ENCODE measurements around the gene CERS6. TPM values are rescaled to one million over a fixed set of nuclear protein-coding genes. Genes with fewer than 3 reads are reported as not detected.

Gene CERS6
- total and polyA plus RNA-seq, 2 donors from 2014 or later, result 9.4 to 18.8 TPM

DNA sequence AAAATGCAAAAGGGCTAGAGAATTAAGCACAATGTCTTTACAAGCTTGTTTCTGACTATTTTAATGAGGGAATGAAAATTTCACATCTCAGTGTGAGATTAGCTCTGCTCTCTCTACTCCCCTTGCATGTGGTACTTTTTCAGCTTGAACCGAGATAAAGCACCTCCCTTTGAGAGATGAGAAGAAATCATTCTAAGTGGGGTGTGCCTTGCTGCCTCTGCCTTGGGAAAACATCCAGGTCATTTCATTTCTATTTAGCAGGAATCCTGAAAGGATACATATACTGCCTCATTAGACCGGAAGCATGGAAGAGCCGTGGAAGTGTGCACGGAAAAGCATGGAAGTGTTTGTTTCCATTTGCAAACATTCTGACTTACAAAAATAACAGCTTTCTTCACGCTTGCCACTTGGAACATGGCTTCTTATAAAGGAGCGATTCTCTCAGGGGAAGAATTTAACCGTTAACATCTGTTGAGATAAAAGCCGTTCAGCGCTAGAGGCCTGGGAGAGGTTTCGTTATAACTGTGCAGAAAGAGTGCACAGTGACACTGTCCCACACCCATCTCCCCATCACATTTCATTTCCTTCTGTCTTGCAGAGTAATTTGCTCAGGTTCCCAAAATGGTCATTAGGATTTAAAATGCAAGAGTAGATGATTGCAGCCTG lies 363.1 kb downstream of the CERS6 start:
- H3K4me1 ChIP-seq (ENCODE audit: control insufficient read depth in 2 of 3, insufficient read depth in 2 of 3, low read depth in 1 of 3, low read length in 3 of 3), result peaks cover 0 to 11% (median 4%) of the 10 kb centered on the region in 3 donors
- H3K9ac ChIP-seq (ENCODE audit: low read length in 3 of 3), result no peak overlapping the region
- TF ChIP-seq CTCF (IDR thresholded peaks at IDR 0.05; ENCODE audit: borderline replicate concordance, extremely low read depth, insufficient read depth), result no peak
- no peak overlapping the region for H3K27ac ChIP-seq (ENCODE audit: low read depth in 2 of 2, low read length in 2 of 2)
- FAIRE-seq, result no peak
- DNase-seq, result no peak
- no peaks in the 10 kb centered on the region for H3K9me3 ChIP-seq (ENCODE audit: control insufficient read depth in 2 of 3, insufficient read depth in 1 of 3, low read length in 3 of 3)
- H3K36me3 ChIP-seq (ENCODE audit: control insufficient read depth in 2 of 3, insufficient read depth in 3 of 3, low read length in 3 of 3), result no peaks in the 10 kb centered on the region
- intact Hi-C loops (cut with DNase I), result no loop called here
- no peak overlapping the region for H3K4me3 ChIP-seq (ENCODE audit: low read length in 3 of 3)
- H3K27me3 ChIP-seq (ENCODE audit: control insufficient read depth, insufficient read depth, low read length), result no peaks in the 10 kb centered on the region

DNA sequence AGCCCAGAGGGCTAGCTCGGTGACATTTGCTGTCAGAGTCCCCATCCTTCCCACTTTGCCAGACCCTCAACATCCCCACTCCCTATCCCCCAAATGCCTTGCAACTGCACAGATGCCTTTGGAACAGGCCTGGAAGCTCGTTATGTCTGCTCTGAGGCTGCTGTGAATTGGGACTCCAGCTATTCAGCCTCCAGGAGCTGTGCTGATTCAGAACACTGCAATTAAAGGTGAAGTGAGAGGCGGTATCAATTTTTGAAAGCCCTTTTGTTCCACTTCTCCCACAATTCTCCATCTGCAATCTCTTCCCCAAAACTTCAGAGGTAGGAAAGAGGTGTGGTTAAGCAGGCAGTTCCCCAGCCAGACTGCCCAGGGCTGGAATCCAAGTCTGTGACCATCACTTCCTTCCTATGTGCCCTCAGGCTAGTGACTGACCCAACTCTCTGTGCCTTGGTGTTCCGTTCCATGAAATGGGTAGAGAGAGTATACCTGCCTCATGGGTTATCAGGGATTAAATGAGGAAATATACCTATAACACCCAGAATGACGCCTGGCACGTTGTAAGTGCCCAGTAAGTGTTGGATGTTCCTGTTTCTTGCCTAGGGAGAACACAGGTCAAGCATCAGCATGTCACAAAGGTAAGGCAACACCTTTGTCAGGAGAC lies 363.9 kb downstream of the CERS6 start:
- no peaks in the 10 kb centered on the region for H3K27me3 ChIP-seq (ENCODE audit: control insufficient read depth, insufficient read depth, low read length)
- H3K9ac ChIP-seq (ENCODE audit: low read length in 3 of 3), result no peak overlapping the region
- intact Hi-C loops (cut with DNase I), result no loop called here
- peaks cover 0 to 10% (median 4%) of the 10 kb centered on the region in 3 donors for H3K4me1 ChIP-seq (ENCODE audit: control insufficient read depth in 2 of 3, insufficient read depth in 2 of 3, low read depth in 1 of 3, low read length in 3 of 3)
- FAIRE-seq (no peak), DNase-seq (no peak)
- H3K4me3 ChIP-seq (ENCODE audit: low read length in 3 of 3), result no peak overlapping the region
- no peaks in the 10 kb centered on the region for H3K9me3 ChIP-seq (ENCODE audit: control insufficient read depth in 2 of 3, insufficient read depth in 1 of 3, low read length in 3 of 3)
- H3K36me3 ChIP-seq (ENCODE audit: control insufficient read depth in 2 of 3, insufficient read depth in 3 of 3, low read length in 3 of 3), result no peaks in the 10 kb centered on the region
- no peak for TF ChIP-seq CTCF (IDR thresholded peaks at IDR 0.05; ENCODE audit: borderline replicate concordance, extremely low read depth, insufficient read depth)
- H3K27ac ChIP-seq (ENCODE audit: low read depth in 2 of 2, low read length in 2 of 2), result no peak overlapping the region

GRCh38 chr2:168821577-168821976 lies 365.5 kb downstream of the CERS6 start:
- intact Hi-C loops (cut with DNase I), result no loop called here
- FAIRE-seq, result no peak
- TF ChIP-seq CTCF (IDR thresholded peaks at IDR 0.05; ENCODE audit: borderline replicate concordance, extremely low read depth, insufficient read depth), result no peak

More at GRCh38 chr2:168821577-168821976, 365.5 kb downstream of the CERS6 start:
- H3K4me1 ChIP-seq (ENCODE audit: control insufficient read depth in 2 of 3, insufficient read depth in 2 of 3, low read depth in 1 of 3, low read length in 3 of 3), result peaks cover 0 to 3% (median 0%) of the 10 kb centered on the region in 3 donors
- no peaks in the 10 kb centered on the region for H3K9me3 ChIP-seq (ENCODE audit: control insufficient read depth in 2 of 3, insufficient read depth in 1 of 3, low read length in 3 of 3)
- no peaks in the 10 kb centered on the region for H3K27me3 ChIP-seq (ENCODE audit: control insufficient read depth, insufficient read depth, low read length)
- DNase-seq, result no peak
- no peak overlapping the region for H3K9ac ChIP-seq (ENCODE audit: low read length in 3 of 3)
- no peaks in the 10 kb centered on the region for H3K36me3 ChIP-seq (ENCODE audit: control insufficient read depth in 2 of 3, insufficient read depth in 3 of 3, low read length in 3 of 3)
- no peak overlapping the region for H3K4me3 ChIP-seq (ENCODE audit: low read length in 3 of 3)
- no peak overlapping the region for H3K27ac ChIP-seq (ENCODE audit: low read depth in 2 of 2, low read length in 2 of 2)

All from kidney (tissue), 14 donors.